ENCODE measurements around the gene PLGRKT.
"Not testable (repeated sequence)": the region's sequence is repeated elsewhere in the genome, so short reads cannot be mapped to it uniquely, and the experiment has no call there.

PLGRKT gene

DNA sequence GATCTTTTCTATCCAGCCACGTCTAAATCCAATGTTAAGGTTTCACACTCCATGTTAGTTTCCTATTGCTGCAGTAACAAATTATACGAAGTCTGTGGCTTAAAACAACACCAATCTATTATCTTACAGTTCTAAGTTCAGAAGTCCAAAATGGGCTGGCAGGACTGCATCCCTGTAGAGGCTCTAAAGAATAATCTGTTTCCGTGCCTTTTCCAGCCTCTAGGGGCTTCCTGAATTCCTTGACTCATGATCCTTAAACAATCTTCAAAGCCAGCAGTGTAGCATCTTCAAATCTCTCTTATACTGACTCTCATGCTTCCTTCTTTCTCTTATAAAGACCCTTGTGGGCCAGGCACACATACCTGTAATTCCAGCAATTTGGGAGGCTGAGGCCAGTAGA lies 6.8 kb downstream of the PLGRKT start:
- DNase-seq (ENCODE audit: low spot score): no peak

DNA sequence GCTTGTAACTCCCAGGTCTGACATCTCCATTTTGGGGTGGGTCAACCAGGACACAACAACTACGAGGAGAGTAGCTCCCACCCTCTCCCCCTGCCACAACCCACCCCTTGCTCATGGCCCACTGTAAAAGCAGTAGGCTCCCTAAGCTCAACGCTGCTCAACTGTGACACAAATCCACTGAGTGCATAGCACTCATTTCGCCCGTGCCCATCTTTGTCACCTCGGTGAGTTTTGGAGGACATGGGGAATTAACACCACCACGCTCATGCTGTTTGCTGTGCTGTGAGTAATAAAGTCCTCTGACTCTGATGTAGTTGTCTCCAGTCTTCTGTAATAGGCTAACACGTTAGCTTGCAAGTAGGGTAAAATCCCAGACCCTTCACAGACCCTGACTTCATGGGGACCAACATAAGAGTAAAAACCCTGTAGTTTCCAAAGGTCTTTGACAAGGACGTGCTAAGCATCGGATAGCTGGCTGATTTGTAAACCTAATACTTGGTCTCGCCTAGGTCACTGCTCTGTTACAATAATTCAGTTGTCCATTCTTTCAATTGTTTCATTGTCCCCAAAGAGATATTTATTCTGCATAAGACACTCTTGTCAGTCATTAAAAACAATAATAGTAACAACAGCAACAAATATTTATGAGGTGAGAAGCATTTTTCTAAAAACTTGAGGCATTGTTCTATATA lies 7.7 kb downstream of the PLGRKT start:
- DNase-seq (ENCODE audit: low spot score): no peak

DNA sequence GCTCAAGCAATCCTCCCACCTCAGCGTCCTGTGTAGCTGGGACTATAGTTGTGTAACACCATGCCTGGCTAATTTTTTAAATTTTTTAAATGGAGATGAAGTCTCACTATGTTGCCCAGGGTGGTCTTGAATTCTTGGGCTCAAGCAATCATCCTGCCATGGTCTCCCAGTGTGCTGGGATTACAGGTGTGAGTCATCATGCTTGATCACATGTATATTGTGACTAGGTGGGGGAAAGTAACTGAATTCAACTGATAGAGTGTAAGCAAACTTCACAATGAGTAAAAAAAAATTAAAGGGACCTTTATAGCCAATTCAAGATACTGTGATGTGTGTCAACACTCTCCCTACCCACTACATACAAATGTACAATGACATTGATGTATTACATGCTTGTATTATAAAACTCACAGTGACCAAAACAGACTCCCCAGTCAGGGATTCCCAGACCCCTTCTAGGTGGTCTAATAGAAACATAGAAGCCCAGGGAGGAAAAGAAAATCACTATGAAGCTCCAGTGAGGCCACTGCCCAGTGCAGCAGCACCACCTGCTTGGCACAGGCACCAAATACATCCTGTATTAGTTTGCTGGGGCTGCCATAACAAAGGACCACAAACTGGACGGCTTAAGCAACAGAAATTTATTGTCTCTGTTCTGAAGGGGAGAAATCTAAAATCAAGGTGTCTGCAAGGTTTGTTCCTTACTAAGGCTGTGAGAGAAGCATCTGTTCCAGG lies 8.8 kb downstream of the PLGRKT start:
- no peak for DNase-seq (ENCODE audit: low spot score)

DNA sequence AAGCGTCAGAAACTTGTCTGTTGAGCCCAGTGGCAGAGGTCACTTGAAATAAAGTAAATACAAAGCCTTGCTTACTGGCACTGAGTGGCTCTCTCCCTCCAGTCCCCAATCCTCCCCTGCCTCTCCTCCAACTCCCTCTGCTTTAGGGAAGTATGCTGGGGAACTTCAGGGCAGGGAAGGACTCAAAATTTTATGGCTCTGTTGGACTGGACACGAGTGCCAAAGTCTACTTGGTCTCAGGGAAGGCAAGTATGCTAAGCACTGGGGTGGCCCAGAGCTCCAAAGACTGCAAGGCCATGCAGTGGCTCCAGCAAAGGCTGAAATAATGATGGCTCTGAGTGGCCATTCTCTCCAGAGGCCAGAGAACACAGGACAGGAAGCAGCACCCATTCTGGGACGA lies 9.6 kb downstream of the PLGRKT start:
- no peak for DNase-seq (ENCODE audit: low spot score)

DNA sequence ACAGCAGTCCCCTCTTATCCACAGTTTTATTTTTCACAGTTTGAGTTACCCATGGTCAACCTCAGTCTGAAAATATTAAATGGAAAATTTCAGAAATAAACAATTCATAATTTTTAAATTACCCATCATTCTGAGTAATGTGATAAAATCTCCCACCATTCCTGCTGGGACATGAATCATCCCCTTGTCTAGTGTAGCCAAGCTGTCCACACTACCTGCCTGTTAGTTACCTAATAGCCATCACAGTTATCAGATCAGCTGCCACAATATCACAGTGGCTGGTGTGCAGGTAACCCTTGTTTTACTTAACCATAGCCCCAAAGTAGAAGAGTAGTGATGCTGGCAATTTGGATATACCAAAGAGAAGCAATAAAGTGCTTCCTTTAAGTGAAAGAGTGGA lies 10.7 kb downstream of the PLGRKT start:
- DNase-seq (ENCODE audit: low spot score): no peak

DNA sequence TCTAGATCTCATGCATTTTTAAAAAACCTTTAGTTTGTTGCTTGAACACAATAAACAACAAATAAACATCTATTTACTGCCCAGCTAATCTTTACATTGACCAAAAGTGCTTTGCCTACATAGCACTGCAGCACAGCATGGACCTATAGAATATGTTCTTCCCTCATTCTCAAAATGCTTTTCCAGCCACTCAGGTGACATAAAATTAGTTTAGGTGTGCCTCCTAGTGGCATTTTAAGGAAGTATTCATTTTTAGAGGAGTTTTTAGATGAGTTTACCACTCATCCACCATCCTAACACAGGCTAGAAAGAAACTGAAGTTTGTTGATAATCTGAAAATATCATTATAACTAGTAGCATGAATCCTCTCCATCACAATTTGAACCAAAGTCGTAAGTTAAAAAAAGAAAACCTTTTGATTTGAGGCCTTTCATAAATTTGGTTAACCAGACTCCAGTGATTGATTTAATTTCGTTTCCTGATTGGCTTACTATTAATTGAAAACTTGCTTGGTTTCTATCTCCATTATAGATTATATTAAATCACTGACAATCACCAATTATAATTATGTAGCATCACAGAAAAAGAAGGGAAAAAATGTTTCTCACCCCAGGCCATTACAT lies 12.6 kb downstream of the PLGRKT start:
- DNase-seq (ENCODE audit: low spot score): peak; percentile 17

DNA sequence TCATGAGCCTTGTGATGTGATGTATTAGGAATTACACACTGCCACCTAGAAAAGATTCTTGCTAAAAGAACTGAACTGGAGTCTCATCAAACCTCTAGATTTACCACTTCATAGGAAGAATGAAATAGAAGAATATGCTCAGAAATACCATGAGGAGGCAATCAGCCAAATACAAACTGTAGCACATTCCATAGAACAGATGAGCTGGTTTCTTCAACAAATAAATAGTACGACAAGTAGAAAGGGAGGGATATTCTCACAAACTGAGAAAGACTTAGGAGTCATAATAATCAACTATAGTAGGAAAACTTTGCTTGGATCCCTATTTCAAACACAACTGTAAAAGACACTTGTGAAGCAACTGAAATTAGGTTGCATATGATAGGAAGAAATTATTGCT lies 15.4 kb downstream of the PLGRKT start:
- DNase-seq (ENCODE audit: low spot score): peak; percentile 9

DNA sequence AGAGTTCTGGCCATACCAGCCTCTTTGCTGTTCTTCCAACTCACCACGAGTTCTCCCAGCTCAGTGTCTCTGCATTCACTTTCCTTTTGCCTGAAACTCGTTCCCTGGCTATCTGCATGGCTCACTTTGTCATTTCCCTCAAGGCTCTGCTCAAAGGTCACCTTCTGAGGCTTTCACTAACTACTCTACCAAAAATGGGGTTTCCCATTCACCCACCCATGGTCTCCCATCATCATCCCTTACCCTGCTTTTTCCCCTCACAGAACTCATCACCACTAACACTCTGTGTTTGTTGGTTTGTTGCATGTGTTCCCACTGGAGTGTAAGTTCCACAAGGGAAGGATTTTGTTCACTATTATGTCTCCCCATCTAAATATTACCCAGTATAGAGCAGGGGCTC lies 16.6 kb downstream of the PLGRKT start:
- no peak for DNase-seq (ENCODE audit: low spot score)

DNA sequence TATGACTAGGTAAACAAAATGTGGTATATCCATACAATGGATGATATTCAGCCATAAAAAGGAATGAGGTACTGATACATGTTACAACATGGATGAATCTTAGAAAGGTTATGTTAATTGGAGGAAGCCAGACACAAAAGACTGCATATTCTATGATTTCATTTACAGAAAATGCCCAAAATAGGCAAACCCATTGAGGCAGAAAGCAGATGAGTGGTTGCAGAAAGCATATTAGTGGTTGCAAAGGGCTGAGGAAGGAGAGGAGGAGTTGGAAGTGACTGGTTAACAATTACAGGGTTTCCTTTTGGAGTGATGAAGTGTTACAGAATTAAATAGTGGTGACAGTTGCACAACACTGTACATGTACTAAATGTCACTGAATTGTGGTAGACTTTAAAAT lies 17.7 kb downstream of the PLGRKT start:
- no peak for DNase-seq (ENCODE audit: low spot score)

DNA sequence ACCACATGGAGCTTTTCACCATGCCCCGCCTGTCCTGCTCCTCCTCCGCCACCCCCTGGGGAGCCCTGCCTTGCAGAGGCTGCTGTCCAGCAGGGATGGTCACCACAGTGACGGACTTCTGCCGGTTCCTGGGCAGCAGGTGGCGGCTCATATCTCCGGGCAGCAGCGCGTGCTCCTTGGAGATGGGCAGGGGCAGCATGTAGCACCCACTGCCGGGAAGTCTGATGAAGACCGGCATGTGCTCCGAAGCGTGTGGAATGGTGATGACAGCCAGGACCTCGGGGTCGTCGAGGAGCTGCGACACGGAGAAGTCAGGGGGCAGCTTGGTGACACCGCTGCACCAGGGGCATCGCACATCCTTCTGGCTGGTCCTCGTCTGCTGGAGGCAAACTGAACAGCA lies 19.2 kb downstream of the PLGRKT start:
- DNase-seq (ENCODE audit: low spot score): no peak

DNA sequence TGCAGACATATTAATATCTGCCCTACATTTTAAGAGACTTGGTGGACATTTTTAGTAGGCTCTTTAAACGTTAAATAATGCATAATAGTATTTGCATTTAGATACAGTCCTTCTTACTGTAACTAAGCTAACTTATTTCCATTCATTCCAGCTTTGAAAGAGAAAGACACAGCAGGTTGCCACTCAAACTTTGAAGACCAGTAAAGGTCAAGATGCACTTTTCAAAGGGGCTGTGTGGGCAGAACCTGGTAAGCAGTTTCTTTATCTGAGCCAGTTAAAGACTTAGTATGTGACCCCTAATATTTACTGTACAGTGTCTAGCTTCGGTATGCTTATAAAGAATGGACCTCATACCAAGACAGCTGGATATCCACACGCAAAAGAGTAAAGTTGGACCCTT lies 20.8 kb downstream of the PLGRKT start:
- no peak for DNase-seq (ENCODE audit: low spot score)

DNA sequence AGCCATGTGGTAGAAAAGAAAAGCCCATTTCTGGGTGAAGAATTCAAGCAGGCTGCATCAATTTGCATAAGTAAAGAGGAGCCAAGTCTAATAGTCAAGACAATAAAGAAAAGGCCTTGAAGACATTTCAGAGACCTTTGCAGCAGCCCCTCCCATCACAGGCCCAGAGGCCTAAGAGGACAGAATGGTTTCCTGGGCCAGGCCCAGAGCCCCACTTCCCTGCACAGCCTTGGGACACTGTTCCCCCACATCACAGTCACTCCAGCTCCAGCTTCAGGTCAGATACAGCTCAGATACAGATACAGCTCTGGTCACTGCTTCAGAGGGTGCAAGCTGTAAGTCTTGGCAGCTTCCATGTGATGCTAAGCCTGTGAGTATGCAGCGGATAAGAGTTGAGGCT lies 29.1 kb downstream of the PLGRKT start:
- DNase-seq (ENCODE audit: low spot score): no peak

DNA sequence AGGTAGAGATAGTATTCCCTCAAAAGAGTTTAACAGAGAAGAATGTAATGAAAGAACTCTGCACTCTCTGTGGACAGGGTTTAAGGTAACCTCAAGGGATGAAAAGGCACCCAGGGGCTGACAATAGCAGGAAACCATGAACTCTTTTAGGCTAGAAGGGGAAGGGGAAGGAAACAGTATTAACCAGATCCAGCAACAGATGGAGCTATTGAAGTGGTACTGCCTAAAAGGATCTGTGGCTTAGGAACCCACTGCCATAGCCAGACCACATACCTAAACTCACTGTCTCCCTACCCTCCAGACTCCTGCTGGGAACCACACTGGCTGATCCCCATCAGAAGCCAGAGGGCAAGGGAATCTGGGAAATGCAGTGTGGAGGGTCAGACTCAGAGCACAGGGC lies 35.5 kb downstream of the PLGRKT start:
- DNase-seq (ENCODE audit: low spot score): no peak

DNA sequence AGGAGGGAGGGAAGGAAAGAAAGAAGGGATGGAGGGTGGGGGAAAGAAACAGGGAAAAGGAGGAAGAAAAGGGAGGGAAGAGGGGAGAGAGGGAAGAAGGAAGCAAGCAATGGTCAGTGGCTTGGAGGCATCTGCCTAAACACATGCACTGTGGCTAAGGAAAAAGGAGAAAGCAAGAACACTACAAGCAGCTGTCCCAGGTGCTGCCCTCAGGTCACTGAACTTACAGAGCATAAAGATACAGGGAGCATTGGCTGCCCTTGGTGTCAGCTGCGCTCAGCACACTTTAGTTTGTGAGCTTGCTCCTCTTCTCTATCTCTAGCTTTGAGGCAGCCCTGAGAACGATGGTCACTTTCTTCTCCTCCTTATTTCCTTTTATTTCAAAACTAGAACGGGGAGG lies 40.2 kb downstream of the PLGRKT start:
- DNase-seq (ENCODE audit: low spot score): not testable (repeated sequence)

DNA sequence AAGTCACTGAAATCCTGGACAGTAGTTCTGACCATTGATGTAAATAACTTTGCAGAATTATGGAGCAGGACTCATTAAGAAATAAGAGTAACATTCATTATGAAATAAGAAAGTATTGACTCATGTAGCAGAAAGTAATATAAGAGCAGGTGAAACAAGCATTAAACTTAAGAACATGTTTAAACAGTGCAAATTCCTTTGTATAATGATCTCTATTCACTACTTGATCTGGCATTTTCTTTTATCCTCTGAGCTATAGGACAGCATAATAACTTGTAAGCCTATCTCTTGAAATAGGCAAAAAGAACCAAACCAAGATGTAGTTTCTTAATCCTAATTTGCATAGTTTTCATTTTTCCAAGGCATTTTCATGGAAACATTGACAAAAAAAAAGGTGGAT lies 42.3 kb downstream of the PLGRKT start:
- no peak for DNase-seq (ENCODE audit: low spot score)

DNA sequence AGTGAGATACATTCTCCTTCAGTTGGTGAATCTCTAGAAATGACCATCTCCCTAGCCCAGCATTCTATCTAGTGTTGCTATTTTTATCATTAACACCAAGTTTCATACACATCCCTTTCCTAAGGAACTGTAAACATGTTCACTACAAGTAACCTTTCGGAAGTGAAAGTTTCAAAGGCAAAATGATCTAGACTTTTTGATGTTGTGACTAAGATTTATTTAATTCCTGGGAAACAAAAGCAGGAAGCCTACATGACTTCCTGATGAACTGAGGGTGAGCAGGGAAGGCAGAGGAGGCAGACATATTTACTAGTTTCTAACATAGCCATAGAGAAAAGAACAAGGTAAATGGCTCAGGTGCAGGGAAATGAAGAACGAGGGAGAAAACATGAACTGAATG lies 43.7 kb downstream of the PLGRKT start:
- DNase-seq (ENCODE audit: low spot score): not testable (repeated sequence)

DNA sequence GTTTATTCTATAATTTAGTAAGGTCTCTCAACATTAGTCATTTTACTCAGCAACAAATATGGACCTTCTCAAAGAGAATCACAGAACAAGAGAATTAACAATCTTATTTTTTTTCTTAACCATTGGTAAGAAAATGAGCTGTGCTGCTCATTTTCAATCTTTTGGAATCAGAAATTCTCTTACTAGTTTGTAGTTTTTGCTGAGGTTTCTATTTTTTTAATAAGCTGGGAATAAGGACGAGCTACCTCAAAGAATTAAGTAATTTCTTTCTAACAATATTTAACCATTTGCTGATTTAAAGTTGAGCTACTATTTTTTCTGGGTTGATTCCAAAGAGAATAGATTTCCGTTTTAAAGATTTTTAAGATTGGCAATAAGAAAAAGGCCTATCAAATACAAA lies 44.2 kb downstream of the PLGRKT start:
- DNase-seq (ENCODE audit: low spot score): no peak

DNA sequence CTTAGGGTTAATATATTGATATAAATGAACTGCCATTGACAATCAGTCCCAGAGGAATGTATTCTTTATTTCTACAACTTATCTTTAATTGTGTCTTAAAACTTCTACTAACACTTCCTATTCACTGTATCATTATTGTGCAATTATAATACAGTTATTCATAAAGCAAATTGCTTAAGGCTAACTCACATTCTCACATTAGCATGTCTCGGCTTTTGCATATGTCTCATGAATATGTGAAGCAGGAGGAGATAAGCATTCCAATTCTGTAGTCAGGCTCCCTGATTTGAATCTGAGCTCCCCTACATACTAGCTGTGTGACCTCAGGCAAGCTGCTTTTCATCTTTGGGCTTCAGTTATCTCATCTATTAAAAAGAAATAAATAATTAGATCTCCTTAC lies 45.4 kb downstream of the PLGRKT start:
- no peak for DNase-seq (ENCODE audit: low spot score)

DNA sequence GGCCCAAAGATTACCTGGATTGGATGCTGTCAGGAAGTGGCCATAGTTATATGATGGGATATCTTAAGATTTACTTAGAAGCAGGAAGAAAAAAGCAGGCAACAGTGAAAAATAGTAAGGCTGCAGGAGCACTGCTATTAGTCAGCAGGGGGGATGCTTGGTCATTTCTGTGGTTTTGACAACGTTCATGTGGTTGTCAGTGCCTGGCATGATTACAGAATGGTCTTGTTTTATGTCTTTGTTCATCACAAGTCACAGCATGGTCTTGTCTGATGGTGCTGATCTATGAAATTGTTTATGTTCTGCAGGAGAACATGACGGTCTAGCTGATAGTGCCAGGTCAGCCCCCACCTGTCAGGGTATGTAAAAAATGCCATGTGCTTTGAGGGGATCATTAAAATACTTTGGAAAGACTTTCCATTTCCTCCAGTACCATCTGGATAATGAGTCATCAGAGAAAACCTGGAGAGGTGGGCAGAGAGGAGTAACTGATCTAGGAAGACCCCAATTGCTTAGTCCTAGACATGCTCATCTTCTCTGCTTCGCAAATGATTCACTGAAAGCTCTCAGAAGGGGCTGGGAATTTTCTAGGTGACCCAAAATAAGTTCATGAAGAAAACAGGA lies 48.5 kb downstream of the PLGRKT start:
- peak; percentile 48 for DNase-seq (ENCODE audit: low spot score)

DNA sequence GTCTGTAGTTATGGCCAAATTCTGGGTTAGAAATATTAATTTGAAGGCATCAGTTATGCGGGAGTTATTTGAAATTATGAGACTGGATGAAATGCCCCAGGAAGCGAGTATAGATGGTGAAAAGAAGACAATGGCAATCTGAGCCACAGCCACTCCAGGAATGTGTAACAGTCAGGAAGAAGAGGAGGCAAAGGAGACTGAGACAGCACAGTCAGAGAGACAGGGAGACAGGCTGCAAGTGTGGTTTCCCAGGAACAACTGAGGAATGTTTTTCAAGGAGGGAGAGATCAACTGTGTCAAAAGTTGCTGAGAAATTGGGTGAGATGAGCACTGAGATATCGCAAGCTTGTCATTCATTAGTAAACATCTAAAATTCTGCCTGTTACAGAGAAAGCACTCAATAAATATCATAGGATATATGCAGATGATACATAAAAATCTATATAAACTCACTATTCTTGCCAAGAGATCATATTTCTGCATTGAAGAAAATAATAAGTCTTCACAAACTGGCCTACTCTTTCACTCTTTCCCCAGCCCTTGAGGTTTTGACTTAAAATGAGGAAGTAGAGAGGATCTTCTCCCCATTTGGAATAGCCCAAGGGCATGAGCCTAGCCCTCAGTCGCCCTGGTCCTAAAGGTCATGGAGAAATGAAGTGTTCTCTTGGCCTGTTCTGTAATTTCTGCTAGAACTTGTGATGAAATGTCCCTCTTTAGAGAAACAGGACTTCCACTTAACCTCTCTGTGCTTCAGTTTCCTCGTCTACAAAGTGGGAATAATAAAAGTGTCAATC lies 49.5 kb downstream of the PLGRKT start:
- peak; percentile 17 for DNase-seq (ENCODE audit: low spot score)

DNA sequence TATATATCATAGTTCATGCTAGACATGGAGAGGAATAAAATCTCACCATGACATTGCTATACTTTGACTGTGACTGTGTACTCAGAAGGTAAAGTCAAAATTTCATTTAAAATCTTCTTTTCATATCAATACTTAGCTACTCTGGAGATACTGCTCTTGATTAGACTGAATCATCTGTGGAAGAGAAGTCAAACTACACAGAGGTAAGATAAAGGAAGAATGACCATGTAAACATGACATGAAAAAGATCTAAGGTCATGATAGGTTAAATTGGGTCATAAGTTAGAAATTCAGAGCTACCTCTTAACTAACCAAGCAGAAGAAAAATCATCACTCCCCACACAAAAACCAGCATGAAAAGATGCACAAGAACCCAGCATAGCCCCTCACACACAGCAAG lies 53.3 kb downstream of the PLGRKT start:
- no peak for DNase-seq (ENCODE audit: low spot score)

DNA sequence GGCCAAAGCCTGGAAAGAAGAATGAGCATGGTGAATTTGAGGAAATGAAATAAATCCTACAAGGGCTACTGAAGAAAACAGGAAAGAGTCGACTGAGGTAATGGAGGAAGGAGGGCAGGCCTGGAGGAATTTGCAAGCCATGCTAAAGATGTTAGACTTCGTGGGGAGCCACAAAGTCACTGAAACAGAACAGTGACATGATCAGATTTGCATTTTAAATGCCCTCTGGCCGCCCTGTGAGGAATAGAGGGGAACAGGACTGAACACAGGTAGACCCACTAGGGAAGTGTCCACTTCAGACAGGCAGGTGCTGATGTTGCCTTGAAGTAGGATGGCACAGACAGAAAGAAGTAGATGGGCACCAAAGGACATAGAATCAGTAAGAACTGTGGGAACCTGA lies 55.2 kb downstream of the PLGRKT start:
- no peak for DNase-seq (ENCODE audit: low spot score)
